Fibroblast of lung (primary cell): ENCODE data around the gene HHLA2.
A peak's percentile ranks its signal among the peaks of the same experiment; 100 is the strongest.

Experiments used
- EZH2 ChIP-seq: IDR thresholded peaks from 2 replicates; pipeline ENCODE4 v1.5.1; 2012; ENCODE audit warnings: low read length, control low read depth, mild to moderate bottlenecking; ENCODE audit errors: missing control alignments
- TF ChIP-seq, protein P1 (sequence below), 2 donors: IDR thresholded peaks in 1 of 2; conservative IDR thresholded peaks in 1 of 2; 1 replicate in 1 of 2; 2 replicates in 1 of 2; pipeline ENCODE4 v1.5.1; 2011 to 2012; ENCODE audit warnings: low read length in 2 of 2, control low read depth in 1 of 2, inconsistent platforms in 1 of 2, low read depth in 1 of 2, mild to moderate bottlenecking in 1 of 2

DNA sequence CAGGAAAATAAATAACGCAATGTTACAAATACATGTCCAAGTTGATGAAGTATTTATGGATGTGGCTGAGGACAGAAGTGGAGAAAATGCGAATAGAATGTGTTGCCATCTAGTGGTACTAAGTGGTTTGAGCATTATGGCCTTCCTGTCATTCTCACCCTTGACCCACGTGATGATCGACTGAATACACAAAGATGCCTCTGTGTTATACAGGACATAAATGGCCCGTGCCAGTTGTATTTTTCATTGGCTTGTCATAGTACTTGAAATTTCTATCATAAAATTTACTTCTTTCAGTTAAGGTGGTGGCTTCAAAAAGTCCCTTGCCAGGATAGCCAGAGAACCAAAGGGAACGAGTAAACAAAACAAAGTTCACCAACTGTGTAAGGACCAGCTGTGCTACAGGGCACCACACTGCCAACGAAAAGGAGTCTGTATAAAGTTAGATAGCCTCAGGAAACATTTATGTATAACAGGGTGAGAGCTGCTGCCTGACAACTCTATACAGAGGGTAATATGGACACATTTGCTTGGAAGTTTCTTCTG is 110.4 kb downstream of the HHLA2 start:
- TF ChIP-seq, protein P1, sequence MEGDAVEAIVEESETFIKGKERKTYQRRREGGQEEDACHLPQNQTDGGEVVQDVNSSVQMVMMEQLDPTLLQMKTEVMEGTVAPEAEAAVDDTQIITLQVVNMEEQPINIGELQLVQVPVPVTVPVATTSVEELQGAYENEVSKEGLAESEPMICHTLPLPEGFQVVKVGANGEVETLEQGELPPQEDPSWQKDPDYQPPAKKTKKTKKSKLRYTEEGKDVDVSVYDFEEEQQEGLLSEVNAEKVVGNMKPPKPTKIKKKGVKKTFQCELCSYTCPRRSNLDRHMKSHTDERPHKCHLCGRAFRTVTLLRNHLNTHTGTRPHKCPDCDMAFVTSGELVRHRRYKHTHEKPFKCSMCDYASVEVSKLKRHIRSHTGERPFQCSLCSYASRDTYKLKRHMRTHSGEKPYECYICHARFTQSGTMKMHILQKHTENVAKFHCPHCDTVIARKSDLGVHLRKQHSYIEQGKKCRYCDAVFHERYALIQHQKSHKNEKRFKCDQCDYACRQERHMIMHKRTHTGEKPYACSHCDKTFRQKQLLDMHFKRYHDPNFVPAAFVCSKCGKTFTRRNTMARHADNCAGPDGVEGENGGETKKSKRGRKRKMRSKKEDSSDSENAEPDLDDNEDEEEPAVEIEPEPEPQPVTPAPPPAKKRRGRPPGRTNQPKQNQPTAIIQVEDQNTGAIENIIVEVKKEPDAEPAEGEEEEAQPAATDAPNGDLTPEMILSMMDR (conservative IDR thresholded peaks at IDR 0.05 in 1 of 2, IDR thresholded peaks at IDR 0.05 in 1 of 2; ENCODE audit: low read depth in 1 of 2, low read length in 2 of 2): peak; percentile 42 to 62
- no peak for TF ChIP-seq EZH2
